B cell (primary cell): ENCODE results near the gene GNAT3.

Experiments used
- EZH2 ChIP-seq: IDR thresholded peaks from 2 replicates; pipeline ENCODE4 v1.6.1; 2012; ENCODE audit warnings: borderline replicate concordance, low read depth, mild to moderate bottlenecking, moderate library complexity, low read length; ENCODE audit not compliant: insufficient read depth, poor library complexity, severe bottlenecking
- TF ChIP-seq, protein P1 (sequence below): fragments of 200-600 bp; IDR thresholded peaks from one replicate; pipeline ENCODE4 v1.8.0; 2022; ENCODE audit warnings: antibody characterized with exemption, mild to moderate bottlenecking

DNA sequence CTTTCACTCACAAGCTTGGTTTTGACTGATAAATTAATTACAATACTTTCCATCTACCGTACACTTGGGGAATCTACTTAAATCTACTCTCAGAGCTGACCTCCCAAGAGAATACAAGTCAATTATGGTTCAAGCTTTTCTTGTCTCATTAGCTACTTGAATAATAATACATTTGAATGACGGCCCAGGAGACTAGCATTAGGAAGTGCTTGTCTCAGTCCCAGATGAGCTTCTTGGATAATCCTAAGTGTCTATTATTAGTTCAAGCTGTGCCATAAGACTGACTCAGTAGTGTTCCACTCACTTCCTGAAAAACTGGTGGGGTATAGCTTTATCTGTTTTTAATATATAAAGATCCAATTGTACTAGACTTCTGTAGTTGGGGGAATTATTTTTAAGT lies 100.2 kb downstream of the GNAT3 start:
- TF ChIP-seq, protein P1, sequence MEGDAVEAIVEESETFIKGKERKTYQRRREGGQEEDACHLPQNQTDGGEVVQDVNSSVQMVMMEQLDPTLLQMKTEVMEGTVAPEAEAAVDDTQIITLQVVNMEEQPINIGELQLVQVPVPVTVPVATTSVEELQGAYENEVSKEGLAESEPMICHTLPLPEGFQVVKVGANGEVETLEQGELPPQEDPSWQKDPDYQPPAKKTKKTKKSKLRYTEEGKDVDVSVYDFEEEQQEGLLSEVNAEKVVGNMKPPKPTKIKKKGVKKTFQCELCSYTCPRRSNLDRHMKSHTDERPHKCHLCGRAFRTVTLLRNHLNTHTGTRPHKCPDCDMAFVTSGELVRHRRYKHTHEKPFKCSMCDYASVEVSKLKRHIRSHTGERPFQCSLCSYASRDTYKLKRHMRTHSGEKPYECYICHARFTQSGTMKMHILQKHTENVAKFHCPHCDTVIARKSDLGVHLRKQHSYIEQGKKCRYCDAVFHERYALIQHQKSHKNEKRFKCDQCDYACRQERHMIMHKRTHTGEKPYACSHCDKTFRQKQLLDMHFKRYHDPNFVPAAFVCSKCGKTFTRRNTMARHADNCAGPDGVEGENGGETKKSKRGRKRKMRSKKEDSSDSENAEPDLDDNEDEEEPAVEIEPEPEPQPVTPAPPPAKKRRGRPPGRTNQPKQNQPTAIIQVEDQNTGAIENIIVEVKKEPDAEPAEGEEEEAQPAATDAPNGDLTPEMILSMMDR = no peak
- no peak for TF ChIP-seq EZH2
